ENCODE results near the gene CUX1.

GRCh38 chr7:101879565-101879964 is 62.1 kb downstream of the CUX1 start:
- TF ChIP-seq CTCF (IDR thresholded peaks at IDR 0.05) (no peak), POLR2A (IDR thresholded peaks at IDR 0.05) (no peak)
